Gastrocnemius medialis (tissue), 4 donors: ENCODE results near the gene MTMR12. TPM values are rescaled to one million over a fixed set of nuclear protein-coding genes. Genes with fewer than 3 reads are reported as not detected.

ENCODE experiments used
- ATAC-seq, 2 donors: fragments of 150-250 bp; one replicate each; pipeline ENCODE4 v1.9.1; 2016
- DNase-seq, 2 donors: peaks; one replicate each; pipeline ENCODE4 v3.0.0-alpha.2; 2019
- H3K27ac ChIP-seq, 4 donors: fragments of 200-600 bp; sonication (generic); 1 replicate in 1 of 4; 2 replicates in 3 of 4; pipeline ENCODE4 v1.5.1; 2016 to 2018; ENCODE audit warnings: mild to moderate bottlenecking in 2 of 4, moderate library complexity in 1 of 4
- H3K27me3 ChIP-seq, 3 donors: fragments of 200-600 bp; sonication (generic) in 2 of 3; 1 replicate in 1 of 3; 2 replicates in 2 of 3; pipeline versions ENCODE4 v1.5.1 to v1.6.0; 2016 to 2019; ENCODE audit warnings: mild to moderate bottlenecking in 1 of 3, moderate library complexity in 1 of 3
- H3K36me3 ChIP-seq, 2 donors: fragments of 200-600 bp; sonication (generic) in 1 of 2; one replicate each; pipeline ENCODE4 v1.5.1; 2017 to 2018
- H3K4me1 ChIP-seq, 2 donors: fragments of 200-600 bp; sonication (generic) in 1 of 2; one replicate each; pipeline ENCODE4 v1.5.1; 2016 to 2017; ENCODE audit warnings: mild to moderate bottlenecking in 2 of 2
- H3K4me3 ChIP-seq, 4 donors: fragments of 200-600 bp; sonication (generic) in 3 of 4; 1 replicate in 1 of 4; 2 replicates in 3 of 4; pipeline ENCODE4 v1.5.1; 2016 to 2019; ENCODE audit warnings: mild to moderate bottlenecking in 2 of 4
- H3K9me3 ChIP-seq, 3 donors: fragments of 200-600 bp; sonication (generic) in 2 of 3; 1 replicate in 1 of 3; 2 replicates in 2 of 3; pipeline ENCODE4 v1.5.1; 2016 to 2019
- POLR2A ChIP-seq, 2 donors: fragments of 450-650 bp; IDR thresholded peaks; one replicate each; pipeline ENCODE4 v1.6.1; 2017; ENCODE audit warnings: antibody characterized with exemption in 2 of 2, mild to moderate bottlenecking in 2 of 2, moderate library complexity in 2 of 2
- in situ Hi-C, 4 donors: fragments of 200-750 bp; cut with MboI; loops; one replicate each; pipeline versions ENCODE4 v1.15.0 to v1.8.0; 2017; ENCODE audit warnings: low sequenced_read_pairs in 4 of 4
- intact Hi-C: fragments of 100-400 bp; cut with DNase I; formaldehyde crosslinking; loops from one replicate; pipeline ENCODE4 v1.15.1; 2023; ENCODE audit warnings: low total_unique reads
- total RNA-seq, 4 donors: library from RNA; depleted of rRNA; stranded (reverse); fragments of >200 nt; gene quantifications; one replicate each; pipeline versions ENCODE4 v1.1.0 to v1.2.3, GENCODE V29; 2016
- TF ChIP-seq, protein P1 (sequence below), 5 experiments: fragments of 450-650 bp in 3 of 5; fragments of 200-600 bp in 2 of 5; sonication (generic) in 2 of 5; IDR thresholded peaks in 4 of 5; conservative IDR thresholded peaks in 1 of 5; 1 replicate in 4 of 5; 2 replicates in 1 of 5; pipeline ENCODE4 v1.5.1; 2016 to 2019; ENCODE audit warnings: antibody characterized with exemption in 5 of 5, mild to moderate bottlenecking in 3 of 5, moderate library complexity in 3 of 5

MTMR12 gene
- total RNA-seq, 4 donors from 2014 or later, result 6.4 to 11.5 (median 10.6) TPM

DNA sequence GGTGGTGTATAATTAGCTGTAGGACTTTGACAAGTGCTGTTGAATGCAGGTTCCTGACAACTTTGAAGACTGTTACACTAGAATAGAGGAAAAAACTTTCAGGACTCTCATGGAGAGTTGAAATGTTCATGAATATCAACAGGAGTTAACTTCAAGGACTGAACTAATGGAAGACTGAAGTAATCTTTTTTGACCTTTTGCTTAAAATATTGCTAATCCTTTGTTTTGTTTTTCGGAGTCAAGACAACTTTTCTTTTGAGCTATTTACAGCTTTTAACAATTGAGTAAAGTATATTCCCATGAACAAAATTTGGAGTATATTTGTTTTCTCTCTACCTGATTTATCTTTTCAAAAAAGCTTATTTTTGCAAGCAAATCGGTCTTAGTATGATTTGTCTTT is 34.1 kb upstream of the MTMR12 start:
- intact Hi-C loops (no loop called here), in situ Hi-C loops (loop anchor here in 2 of 4 donors (25.0 kb wide), 2 partner anchors 110 to 510 kb away; no protein-coding TSS in a partner anchor)
- DNase-seq (no peak), ATAC-seq (no peak)
- no peak overlapping the region for H3K27ac ChIP-seq
- no peaks in the 10 kb centered on the region for H3K36me3 ChIP-seq
- no peak overlapping the region for H3K4me3 ChIP-seq
- no peaks in the 10 kb centered on the region for H3K4me1 ChIP-seq
- no peaks in the 10 kb centered on the region for H3K27me3 ChIP-seq
- TF ChIP-seq, protein P1, sequence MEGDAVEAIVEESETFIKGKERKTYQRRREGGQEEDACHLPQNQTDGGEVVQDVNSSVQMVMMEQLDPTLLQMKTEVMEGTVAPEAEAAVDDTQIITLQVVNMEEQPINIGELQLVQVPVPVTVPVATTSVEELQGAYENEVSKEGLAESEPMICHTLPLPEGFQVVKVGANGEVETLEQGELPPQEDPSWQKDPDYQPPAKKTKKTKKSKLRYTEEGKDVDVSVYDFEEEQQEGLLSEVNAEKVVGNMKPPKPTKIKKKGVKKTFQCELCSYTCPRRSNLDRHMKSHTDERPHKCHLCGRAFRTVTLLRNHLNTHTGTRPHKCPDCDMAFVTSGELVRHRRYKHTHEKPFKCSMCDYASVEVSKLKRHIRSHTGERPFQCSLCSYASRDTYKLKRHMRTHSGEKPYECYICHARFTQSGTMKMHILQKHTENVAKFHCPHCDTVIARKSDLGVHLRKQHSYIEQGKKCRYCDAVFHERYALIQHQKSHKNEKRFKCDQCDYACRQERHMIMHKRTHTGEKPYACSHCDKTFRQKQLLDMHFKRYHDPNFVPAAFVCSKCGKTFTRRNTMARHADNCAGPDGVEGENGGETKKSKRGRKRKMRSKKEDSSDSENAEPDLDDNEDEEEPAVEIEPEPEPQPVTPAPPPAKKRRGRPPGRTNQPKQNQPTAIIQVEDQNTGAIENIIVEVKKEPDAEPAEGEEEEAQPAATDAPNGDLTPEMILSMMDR (IDR thresholded peaks at IDR 0.05 in 4 of 5, conservative IDR thresholded peaks at IDR 0.05 in 1 of 5), result no peak
- no peak for TF ChIP-seq POLR2A (IDR thresholded peaks at IDR 0.05)
- no peaks in the 10 kb centered on the region for H3K9me3 ChIP-seq

DNA sequence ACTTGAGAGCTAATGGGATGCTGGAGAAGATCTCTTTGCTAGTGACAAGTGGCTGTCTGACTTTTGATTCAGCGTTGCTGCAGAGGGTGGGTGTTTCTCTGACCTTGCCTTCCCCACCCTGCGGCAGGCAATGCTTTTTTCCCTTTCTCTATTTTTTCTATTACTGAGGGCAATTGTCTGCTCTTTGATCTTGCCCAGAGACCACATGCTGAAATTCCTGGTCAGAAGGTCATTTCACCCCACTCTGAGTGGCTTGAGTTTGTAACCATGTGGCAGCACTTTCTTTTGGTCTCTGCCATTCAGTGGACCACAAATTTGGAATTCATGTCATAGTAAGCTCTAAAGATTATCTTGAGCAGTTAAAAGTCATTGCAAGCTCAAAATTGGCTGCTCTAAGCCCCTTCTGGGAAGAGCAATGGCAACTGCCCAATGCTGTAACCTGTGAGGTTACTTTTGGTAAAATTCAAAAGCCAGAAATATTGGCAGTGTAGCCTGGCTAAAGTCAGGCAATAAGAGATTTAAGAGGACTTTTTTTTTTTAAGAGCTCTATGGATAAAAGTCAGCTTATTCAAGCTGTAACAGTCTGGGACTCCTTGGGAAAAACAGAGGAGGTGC is 30.4 kb upstream of the MTMR12 start:
- TF ChIP-seq POLR2A (IDR thresholded peaks at IDR 0.05), result no peak
- TF ChIP-seq, protein P1 (IDR thresholded peaks at IDR 0.05 in 4 of 5, conservative IDR thresholded peaks at IDR 0.05 in 1 of 5), result no peak
- no peaks in the 10 kb centered on the region for H3K36me3 ChIP-seq
- ATAC-seq (no peak), DNase-seq (no peak)
- in situ Hi-C loops, result loop anchor here in 2 of 4 donors (25.0 kb wide), 2 partner anchors 106 to 506 kb away; no protein-coding TSS in a partner anchor
- H3K27ac ChIP-seq, result no peak overlapping the region
- no peak overlapping the region for H3K4me3 ChIP-seq
- intact Hi-C loops, result no loop called here
- H3K9me3 ChIP-seq, result no peaks in the 10 kb centered on the region
- no peaks in the 10 kb centered on the region for H3K4me1 ChIP-seq
- no peaks in the 10 kb centered on the region for H3K27me3 ChIP-seq

DNA sequence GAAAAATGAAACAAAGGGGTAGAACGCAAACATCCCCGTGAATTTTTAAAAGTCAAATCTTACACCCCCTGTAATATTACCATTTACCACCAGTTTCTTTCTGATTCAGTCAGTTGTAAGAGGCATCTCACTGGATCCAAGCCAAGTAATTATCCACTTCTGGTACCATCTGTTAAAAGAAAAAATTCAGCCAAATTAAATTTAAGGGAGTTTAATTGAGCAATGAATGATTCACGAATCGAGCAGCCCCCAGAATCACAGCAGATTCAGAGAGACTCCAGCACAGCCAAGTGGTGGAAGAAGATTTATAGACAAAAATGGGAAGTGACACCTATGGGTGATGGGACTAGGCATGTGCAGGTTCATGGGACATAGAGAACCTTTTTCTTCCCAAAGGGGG is 29.9 kb upstream of the MTMR12 start:
- in situ Hi-C loops (loop anchor here in 2 of 4 donors (25.0 kb wide), 2 partner anchors 105 to 505 kb away; no protein-coding TSS in a partner anchor), intact Hi-C loops (no loop called here)

DNA sequence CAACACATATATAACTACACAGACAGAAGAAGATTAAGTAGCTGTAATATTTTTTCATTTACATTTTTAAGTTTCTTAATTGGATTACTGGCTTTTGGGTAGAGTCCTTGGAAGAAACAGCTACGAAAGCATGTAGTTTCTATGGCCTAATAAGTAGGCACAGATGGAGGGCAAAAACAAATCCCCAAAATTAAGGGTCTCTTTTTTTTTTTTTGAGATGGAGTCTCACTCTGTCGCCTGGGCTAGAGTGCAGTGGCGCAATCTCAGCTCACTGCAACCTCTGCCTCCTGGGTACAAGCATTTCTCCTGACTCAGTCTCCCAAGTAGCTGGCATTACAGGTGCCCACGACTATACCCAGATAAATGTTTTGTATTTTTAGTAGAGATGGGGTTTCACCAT is 27.1 kb upstream of the MTMR12 start:
- Histone ChIP-seq H3K4me3 (no peak overlapping the region), H3K27me3 (no peaks in the 10 kb centered on the region), H3K27ac (no peak overlapping the region), H3K9me3 (no peaks in the 10 kb centered on the region), H3K4me1 (no peaks in the 10 kb centered on the region), H3K36me3 (no peaks in the 10 kb centered on the region)
- intact Hi-C loops (no loop called here), in situ Hi-C loops (loop anchor here in 2 of 4 donors (25.0 kb wide), 2 partner anchors 103 to 503 kb away; no protein-coding TSS in a partner anchor)
- ATAC-seq (no peak), DNase-seq (no peak)
- TF ChIP-seq POLR2A (IDR thresholded peaks at IDR 0.05), result no peak
- TF ChIP-seq, protein P1 (IDR thresholded peaks at IDR 0.05 in 4 of 5, conservative IDR thresholded peaks at IDR 0.05 in 1 of 5), result no peak

More for the DNA sequence above, 29.9 kb upstream of the MTMR12 start:
- no peak for DNase-seq
- H3K27ac ChIP-seq, result no peak overlapping the region
- H3K9me3 ChIP-seq, result no peaks in the 10 kb centered on the region
- H3K4me1 ChIP-seq, result no peaks in the 10 kb centered on the region
- ATAC-seq, result no peak
- H3K36me3 ChIP-seq, result no peaks in the 10 kb centered on the region
- no peak overlapping the region for H3K4me3 ChIP-seq
- no peaks in the 10 kb centered on the region for H3K27me3 ChIP-seq
- TF ChIP-seq, protein P1 (IDR thresholded peaks at IDR 0.05 in 4 of 5, conservative IDR thresholded peaks at IDR 0.05 in 1 of 5), result no peak
- TF ChIP-seq POLR2A (IDR thresholded peaks at IDR 0.05), result no peak
